GM19455 (cell line): ENCODE data around the gene RPS5.
A peak's percentile ranks its signal among the peaks of the same experiment; 100 is the strongest.
"Not testable (repeated sequence)": the region's sequence is repeated elsewhere in the genome, so short reads cannot be mapped to it uniquely, and the experiment has no call there.

Experiments used
- ATAC-seq: cut with Tn5 transposase; IDR thresholded peaks from one replicate; pipeline ENCODE4 v1.9.1; 2021; ENCODE audit not compliant: unreplicated experiment

RPS5 gene

GRCh38 chr19:58356766-58357480 lies 30.1 kb upstream of the RPS5 start:
- no peak for ATAC-seq

DNA sequence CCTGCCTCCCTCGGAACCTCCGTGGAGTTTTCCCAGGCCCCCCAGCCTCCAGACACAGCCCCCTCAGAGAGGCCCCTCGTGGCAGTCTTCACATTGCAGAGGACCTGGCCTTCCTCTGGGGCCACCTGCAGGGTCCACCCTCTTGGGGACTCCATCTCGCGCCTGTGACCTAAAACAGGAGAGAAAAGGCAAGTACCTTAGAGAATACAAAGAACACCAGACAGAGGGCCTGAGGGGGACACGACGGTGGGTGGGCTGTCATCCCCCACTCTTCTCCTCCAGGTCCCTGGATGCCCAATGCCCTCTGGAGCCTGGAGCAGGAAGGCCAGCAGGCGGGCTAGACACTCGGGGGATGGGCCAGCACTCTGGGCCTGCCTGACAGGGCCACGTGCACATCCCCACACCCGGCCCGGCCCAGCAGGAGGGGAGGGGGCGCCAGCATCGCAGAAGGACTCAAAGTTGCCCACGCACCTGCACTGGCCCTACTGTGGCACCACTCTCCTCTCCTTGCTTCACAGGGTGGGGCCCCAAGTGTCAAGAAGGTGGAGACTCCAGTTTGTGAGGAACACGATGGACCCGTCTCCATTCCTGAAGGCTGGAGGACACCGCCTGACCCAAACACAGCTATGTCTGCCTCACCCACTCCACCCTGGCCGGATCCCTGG lies 29.5 kb upstream of the RPS5 start:
- ATAC-seq: no peak

- ATAC-seq: peak; percentile 7
Observed at GRCh38 chr19:58361900-58362271, 25.2 kb upstream of the RPS5 start.

- peak; percentile 79 for ATAC-seq
Observed at GRCh38 chr19:58362272-58362994, 24.6 kb upstream of the RPS5 start, which contains the start of gene ZNF497. Gene ZNF497, minus strand, starts transcription at chr19:58362751. Its CDS starts 5,116 bp downstream, at chr19:58357635.

DNA sequence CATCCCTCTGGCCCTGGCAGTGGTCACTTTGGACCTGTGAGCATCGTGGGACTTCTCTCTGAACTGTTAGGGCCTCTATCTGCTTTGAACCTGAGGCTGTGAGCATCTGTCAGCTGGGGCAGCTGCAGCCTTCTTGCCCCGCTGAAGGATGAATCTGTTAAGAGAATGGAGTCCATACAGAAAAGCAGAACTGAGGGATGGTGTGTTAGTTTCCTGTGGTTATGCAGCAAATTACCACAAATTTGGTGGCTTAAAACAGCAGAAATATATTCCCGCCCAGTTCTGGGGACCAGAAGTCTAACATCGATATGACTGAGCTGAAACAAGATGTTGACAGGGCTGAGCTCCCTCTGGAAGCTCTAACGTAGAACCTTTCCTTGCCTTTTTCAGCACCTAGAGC lies 22.9 kb upstream of the RPS5 start:
- no peak for ATAC-seq

- no peak for ATAC-seq
Observed at GRCh38 chr19:58366585-58367430, 20.3 kb upstream of the RPS5 start.

GRCh38 chr19:58367698-58368454 lies 19.2 kb upstream of the RPS5 start:
- no peak for ATAC-seq

DNA sequence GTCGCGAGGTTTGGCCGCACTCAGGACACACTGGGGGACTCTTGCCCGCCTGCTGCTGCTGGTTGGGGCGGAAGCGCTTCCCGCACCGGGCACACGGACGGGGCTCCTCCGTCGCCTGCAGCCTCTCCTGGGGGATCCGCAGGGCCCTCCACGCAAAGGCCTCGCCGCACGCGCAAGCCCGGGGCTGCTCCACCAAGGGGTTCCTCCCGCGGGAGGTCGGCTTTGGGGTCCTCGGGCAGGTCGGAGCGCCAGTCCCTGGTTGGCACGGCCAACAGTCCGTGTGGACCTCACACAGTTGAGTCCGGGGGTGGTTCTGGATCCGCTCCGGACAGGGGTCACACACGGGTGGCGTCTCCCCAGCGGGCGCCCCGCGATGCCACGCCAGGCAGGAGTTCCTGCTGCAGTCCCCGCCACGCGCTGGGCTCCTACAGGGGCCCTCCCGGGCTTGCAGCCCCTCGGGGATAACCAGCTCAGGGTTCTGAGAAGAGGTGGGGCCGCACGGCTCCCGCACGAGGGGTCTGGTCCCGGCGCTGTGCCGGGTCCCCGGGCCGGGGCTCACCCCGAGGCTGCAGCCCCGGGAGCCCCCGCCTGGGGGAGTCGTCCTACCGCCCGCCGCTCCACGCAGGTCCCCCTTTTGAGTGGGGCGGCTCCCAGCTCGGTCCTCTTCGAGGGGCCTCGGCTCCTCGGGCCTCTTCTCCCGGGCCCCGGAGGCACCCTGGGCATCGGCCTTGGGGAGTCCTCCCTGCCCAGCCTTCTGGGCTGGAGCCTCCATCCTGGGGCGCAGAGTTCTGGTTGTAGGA lies 18.3 kb upstream of the RPS5 start:
- ATAC-seq: no peak

DNA sequence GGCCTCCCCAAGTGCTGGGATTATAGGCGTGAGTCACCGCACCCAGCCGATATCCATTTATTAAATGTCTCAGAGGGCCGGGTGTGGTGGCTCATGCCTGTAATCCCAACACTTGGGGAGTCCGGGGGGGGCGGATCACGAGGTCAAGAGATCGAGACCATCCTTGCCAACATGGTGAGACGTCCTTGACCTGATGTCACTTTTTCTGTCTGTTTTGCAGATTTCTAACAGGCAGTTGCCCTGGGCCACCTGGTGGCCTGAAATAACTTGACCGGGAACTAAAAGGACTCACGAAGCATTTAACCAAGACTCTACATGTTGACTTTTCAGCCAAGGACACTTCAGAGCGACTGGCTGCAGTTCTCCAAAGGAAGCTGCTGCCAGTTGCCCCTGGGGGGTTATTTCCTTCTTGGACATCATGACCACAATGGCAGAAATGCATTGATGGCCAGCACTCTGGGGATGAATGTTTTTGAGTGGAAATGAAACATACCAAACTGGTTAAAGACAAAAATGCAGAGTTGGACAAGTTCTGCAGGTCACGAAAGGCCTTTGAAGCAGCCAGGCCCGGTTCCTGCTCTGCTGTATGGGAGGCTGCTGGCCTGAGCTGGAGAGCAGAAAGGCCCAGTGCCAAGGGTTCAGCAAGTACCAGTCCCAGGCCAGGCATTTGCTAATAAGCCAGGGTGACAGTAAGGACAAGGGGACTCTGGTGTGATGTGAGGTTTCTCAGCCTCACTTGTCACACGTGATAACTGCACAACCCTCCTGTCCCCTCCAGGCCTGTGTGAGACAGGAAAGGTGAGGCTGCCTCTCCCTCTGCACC lies 14.5 kb upstream of the RPS5 start:
- no peak for ATAC-seq

DNA sequence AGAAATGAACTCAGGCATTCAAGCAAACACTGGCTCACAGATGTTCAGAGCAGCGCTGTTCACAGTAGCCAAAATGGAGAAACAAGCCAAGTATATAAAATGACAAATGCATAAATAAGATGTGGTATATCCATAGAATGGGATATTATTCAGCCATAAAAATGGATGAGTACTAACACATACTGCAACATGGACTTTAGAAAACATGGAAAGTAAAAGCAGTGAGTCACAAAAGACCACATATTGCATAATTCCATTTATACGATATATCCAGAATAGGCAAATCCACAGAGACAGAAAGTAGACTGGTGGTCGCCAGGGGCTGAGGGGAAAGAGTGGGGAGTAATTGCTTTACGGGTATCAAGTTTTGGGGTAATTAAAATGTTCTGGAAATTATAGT lies 12.9 kb upstream of the RPS5 start:
- ATAC-seq: no peak

DNA sequence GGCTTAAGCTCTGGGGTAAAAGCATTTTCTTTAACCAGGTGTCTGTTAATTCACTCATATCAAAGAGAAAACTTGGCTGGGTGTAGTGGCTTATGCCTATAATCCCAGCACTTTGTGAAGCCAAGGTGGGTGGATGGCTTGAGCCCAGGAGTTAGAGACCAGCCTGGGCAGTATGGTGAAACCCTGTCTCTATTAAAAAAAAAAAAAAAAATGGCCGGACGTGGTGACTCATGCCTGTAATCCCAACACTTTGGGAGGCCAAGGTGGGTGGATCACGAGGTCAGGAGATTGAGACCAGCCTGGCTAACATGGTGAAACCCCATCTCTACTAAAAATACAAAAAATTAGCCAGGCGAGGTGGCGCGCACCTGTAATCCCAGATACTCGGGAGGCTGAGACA lies 10.3 kb upstream of the RPS5 start:
- not testable (repeated sequence) for ATAC-seq

DNA sequence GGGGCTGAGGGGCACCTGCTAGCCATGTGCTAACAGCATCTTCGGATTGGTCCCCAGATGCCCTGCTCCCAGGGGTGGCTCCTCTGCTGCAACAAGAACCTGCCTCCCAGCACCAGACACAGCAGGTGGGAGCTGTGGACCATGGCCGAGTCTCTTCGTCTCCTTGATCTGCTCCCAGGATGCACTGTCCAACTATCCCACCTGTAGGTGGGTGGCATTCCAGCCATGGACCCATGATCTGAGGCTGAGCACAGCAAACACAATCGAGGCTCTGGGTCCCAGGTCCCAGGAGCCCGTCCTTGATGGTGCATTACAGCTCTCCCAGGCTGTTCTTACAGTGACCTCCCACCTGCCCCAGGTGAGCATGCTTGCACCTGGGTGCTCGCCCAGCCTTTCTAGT lies 7.8 kb upstream of the RPS5 start:
- ATAC-seq: no peak

DNA sequence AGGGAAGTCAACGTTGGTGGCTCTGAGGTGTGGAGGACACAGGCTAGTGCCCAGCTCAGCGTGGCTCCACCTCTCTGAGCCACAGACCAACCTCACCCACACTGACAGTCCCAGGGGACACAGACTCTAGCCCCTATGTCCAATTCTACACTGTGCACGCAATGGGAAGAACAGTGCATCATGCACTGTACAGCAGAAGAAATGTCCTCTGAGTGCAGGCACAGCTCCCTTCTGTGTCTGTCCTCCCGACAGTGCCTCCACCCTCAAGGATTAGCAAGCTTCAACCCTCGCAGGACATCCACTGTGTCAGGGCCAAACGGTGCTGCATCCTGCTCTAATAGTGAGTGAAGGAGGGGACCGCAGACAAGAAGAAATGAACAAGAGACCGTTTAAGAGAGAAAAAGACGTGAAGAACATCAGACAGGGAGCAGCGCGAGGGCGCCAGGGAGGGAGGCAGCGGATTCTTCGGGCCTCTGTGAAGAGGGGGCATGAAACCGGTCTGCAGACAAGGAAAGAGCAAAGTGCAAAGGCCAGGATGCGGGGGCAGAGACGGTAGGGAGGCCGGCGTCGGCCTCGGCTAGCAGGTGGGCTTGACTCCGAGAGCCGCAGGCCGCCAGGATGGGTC lies 6.9 kb upstream of the RPS5 start:
- no peak for ATAC-seq

DNA sequence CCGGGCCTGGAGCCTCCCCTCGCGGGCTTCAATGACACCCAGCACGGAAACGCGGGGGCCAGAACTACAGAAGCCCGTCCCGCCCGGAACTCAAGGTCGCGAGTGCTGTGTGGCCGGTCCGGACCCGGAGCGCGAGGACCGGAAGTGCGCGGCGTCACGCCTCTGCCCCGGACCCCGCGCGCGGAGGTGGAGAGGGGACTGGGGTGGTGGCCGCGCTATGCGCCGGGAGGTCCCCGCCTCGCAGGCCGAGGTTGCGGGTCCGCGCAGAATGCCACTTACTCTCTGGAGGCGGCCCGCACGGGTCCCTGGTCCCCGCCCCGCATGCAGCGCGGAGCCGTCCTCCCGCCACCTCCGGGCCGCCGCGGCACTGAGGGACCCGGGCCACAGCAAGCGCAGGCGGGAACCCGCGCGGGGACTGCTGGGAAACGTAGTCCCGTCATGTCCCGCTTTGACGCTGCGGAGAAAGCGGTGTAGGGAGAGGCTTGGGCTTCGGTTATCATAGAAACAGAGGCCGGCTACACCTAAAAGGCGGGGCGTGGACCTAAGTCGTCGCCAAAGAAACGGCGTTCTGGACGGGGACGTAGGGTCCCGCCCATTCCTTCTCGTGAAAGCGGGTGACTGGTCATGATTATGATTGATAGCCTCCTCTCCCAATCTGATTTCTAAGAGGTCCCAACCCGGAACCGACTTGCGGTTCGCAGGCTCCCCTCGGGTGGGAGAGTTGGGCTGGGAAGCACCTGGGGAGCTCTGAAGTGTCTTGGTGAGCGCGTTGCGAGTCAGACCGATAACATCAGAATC lies 6.2 kb upstream of the RPS5 start, which contains the start of gene ZNF837:
Gene ZNF837, minus strand, starts transcription at position 369 of the 798 bp plus-strand sequence. CDS start 11,698 bp downstream, outside the sequence.
- peak; percentile 80 for ATAC-seq

DNA sequence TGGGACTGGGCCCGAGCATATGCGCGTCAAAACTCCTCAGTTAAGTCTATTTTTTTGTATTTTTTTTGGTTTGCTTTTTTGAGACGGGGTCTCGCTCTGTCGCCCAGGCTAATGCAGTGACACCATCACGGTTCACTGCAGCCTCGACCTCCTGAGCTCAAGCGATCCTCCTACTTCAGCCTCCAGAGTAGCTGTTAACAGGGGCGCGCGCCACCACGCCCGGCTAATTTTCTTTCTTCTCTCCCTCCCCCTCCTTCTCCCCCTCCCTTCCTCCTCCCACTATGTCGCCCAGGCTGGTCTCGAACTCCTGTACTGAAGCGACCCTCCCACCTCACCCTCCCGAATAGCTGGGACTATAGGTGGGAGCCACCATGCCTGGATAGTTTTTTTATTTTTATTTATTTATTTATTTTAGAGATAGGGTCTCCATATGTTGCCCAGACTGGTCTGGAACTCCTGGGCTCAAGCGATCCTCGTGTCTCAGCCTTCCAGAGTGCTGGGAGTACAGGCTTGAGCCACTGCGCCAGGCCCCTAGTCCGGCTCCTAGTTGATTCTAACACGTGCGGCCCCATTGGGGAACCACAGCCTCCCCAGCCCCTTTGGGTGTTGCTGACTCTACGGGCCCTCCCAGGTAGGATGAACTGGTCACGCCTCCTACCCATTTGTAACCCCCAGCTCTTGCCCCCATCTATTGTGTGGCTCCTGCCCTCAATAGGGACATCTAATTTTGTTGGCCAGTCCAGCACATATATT lies 5.4 kb upstream of the RPS5 start:
- ATAC-seq: no peak

DNA sequence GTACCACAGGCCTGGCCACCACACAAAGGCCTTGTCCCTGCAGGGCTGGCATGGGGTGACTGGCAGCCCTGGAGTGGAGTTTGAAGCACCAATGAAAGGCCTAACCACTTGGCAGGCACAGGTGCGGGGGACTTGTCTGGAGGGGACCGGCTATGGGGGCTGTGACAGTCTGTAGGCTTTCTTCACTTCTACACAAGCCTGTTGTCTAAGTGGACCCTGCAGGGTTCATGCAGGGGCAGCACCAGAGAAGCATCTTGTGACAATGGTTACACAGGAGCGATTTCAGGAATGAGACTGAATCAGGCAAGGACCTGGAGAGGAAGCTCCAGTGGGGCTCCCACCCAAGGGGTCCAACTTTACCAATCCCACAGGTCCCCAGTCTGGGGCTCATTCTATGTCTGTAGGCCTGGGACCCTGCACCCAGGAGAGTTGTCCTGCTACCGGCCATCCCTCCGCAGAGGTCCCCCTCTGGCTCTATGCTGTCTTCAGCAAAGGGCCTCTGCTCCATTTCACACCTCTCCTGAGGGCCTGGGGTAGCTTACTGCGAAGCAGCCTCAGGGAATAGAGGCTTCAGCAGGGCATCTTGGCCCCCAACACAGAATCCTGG lies 4.0 kb upstream of the RPS5 start:
- ATAC-seq: no peak
